ENCODE measurements around the gene RAB3GAP1.
"Not testable (repeated sequence)": the region's sequence is repeated elsewhere in the genome, so short reads cannot be mapped to it uniquely, and the experiment has no call there.

The RAB3GAP1 gene

GRCh38 chr2:135052042-135052876 lies at the start of gene RAB3GAP1:
Gene RAB3GAP1, plus strand, starts transcription at chr2:135052292. Its CDS starts 16 bp downstream, at chr2:135052308.
- DNase-seq: peak; percentile 44

DNA sequence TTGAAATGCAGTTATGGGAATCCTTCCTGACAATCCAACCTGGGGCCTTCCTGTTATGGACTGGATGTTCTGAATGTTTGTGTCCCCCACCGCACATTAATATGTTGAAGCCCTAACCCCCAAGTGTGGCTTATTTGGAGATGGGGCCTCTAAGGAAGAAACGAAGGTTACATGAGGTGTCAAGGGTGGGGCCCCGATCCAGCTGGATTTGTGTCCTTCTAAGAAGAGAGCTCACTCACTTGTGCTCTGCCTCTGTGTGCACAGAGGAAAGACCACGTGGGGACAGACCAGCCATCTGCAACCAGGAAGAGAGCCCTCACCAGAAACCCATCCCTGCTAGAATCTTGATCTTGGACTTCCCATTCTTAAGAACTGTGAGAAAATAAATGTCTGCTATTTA lies 49.3 kb upstream of the RAB3GAP1 start:
- DNase-seq: no peak

DNA sequence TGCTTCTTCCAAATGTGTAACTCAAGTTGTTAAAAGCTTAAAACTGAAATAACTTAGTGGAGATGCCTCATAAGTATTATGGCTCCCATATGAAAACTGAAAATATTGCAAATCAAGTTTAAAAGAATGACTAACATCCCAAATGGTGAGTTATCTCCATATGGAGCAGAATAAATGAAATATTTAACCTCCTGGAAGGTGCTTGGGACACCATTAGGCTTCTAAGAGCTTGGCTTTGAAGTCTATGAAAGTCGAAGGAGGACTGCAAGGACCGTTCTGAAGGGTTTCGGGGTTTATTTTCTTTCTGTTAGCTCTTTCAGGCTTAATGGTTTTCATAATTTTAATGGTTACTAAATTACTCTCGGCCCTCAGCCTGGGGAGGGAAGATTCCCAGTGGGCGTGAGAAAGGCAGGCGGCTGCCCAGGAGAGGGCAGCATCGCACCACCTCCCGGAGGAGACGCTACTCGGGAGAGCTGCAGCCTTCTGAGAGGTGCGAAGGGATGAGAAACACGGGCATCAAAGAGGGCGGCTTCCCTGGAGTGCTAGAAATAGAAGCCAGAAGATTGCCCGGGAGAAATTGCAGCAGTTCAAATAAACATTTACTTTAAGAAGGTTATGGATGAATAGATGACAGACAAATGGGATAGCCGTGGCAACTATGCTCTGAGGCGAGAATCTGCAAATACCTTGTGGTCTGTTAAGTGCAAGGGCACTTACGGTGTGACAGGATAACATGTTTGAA lies 47.9 kb upstream of the RAB3GAP1 start:
- no peak for DNase-seq

GRCh38 chr2:135005753-135006152 lies 46.3 kb upstream of the RAB3GAP1 start:
- DNase-seq: no peak

- no peak for DNase-seq
Observed at GRCh38 chr2:135009339-135009738, 42.8 kb upstream of the RAB3GAP1 start.

DNA sequence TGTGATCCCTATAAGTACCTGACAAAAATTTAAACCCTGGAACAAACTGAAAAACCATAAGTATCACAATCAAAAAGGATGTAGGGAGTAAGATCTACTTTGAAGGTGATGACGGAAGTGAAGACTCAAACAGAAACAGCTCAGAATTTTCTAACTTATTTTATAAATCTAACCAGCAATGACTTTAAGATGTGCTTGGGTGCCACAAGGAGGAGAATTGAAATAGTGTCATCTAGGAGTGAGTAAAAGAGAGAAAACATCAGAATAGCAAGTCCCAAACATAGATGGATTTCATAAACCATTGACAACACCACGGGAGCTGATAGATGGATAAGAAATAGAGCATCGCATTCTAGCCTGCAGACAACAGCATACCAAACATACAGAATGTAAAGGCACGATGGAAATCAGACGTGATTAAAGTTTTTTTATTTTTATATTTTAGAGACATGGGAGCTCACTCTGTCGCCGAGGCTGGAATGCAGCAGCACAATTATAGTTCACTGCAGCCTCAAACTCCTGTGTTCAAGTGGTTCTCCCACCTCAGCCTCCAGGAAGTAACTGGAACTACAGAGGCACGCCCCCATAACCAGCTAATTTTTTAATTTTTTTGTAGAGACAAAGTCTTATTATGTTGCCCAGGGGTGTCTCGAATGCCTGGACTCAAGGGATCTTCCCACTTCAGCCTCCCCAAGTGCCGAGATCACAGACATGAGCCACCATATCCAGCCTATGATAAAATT lies 41.7 kb upstream of the RAB3GAP1 start:
- DNase-seq: no peak

DNA sequence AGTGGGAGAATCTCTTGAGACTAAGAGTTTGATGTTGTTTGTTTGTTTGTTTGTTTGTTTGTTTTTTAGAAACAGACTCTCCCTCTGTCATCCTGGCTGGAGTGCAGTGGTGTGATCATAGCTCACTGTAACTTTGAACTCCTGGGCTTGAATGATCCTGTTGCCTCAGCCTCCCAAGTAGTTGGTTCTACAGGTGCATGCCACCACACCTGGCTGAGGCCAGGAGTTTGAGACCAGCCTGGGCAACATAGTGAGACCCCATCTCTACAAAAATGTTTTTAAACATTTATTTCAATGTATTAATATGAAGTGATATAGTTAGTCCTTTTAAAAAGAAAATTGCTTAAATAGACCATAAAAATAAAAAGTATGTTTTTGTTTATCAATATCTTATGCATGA lies 40.5 kb upstream of the RAB3GAP1 start:
- DNase-seq: no peak

GRCh38 chr2:135021618-135022017 lies 30.5 kb upstream of the RAB3GAP1 start:
- DNase-seq: no peak

DNA sequence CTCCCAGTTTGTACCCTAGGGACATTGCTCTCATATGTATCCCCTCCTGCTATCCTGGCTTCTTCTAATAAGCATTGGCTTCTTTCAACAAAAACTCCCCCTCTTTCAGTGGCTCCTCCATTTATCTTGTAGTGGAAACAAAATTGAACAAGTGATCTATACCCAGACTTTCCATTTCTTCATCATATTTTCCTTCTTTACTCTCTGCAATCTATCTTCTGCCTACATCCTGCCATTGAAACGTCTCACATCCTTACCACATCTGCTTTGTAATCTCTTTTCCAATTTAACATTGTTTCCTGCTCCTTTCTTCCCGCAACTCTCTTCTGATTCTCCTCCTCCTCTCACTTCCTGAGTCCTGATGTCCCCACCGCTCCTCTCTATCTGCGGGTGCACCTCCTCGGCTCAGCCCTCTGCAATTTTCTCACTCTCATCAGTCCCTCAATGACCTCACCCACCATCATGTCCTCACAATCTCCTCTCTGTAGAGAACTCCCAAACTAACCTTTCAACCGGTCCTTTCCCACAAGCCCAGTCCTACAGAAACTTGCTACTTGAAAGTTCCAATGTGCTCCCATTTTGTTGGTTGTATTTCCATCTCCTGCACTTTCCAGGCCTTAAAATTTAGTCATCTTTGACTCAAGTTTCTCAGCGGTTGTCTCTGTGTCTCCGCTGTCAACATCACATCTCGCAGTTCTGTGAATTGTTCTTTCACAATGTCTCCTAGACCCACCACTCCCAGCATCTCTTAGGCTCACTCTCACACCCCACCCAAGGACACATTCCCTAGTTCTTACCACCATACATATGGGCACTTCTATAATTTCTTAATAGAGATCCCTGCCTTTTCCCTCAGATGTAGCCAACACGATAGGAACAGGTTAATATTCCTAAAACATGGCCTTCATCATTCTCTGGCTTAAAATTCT lies 28.9 kb upstream of the RAB3GAP1 start:
- DNase-seq: no peak

DNA sequence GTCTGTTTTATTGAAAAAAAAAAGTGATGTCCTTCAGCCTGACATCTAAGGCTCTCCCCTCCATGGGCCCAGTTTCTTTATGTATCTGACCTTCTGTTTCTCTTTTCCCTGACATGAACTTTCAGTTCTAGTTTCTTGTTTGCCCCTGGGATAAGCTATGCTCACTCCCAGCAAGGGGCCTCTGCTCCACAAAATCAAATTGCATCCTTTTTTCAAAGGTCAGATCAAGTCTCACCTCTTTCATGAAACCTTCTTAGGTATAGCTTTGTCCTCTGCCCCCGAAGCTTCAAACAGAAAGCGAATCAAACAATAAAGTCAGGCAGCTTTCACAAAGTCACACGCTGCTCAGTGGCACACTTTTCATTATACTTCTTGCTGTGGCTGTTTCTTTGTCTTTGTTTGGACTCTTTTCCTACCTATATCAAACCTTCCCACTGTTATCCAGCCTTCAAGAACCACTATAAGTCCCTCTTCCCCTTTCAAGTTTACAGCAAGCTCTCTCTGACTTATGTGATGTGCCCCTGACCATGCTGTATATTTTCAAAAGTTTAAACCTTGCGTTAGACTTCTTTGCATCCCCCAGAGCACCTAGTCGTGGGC lies 28.1 kb upstream of the RAB3GAP1 start:
- DNase-seq: no peak

DNA sequence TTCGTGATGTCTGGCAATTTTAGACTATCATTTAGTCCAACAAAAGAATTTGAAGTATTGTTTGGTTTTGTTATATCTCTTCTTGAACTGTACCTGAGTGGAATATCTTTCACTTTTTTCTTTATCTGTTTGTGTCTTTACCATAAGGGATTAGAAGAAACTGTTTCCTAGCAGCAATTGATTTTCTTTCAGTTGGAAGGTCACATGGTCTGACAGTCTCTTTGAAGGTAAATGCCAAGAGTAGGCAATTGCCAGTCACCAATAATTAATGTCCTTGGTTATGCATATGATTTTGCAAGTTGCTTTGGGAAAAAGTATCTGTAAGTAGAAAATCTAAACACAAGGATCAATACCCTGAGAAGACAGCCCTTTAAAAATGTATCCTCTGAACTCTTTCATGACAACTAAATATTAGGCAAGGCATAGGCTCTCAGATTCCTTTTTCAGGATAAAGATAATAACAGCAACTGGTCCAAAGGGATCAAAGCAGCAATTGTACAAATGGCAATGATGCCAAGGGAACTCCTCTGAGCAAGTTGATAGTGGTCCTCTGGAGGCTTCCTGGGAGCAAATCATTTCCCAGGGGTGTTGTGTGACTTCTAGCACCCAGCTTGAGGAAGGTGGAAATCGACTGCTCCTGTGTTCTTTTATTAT lies 22.5 kb upstream of the RAB3GAP1 start:
- DNase-seq: no peak

DNA sequence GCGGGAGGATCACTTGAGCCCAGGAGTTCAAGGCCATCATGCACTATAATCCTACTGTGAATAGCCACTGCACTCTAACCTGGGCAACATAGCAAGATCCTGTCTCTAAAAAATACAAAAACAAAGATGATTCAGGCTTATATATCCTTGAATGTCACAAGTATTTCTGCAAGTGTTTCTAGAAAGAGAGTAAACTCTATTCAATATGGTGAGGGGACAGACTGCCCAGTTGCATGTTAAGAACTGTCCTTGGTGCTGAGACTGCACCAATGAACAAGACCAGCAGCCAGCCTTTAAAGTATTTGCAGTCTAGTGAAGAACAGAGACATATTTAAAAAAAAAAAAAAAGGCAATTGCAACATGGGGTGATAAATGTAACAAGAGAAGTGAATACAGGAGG lies 21.3 kb upstream of the RAB3GAP1 start:
- DNase-seq: no peak

- DNase-seq: not testable (repeated sequence)
Observed at GRCh38 chr2:135033216-135033615, 18.9 kb upstream of the RAB3GAP1 start.

- no peak for DNase-seq
Observed at GRCh38 chr2:135037831-135038230, 14.3 kb upstream of the RAB3GAP1 start.

DNA sequence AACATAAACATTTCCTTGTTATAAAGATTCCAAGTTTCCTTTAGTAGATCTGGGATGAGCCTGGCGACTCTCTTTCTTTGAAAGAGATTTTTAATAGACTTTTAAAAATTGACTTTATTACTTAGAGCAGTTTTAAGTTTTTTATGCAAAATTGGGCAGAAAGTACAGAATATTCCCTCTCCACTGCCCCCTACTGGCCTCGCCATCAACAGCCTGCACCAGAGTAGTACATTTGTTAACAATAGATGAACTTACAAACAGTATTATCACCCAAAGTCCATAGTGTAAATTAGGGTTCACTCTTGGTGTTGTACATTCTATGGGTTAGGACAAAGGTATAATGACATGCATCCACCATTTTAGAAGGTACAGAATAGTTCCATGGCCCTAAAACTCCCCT lies 8.7 kb upstream of the RAB3GAP1 start:
- DNase-seq: no peak

DNA sequence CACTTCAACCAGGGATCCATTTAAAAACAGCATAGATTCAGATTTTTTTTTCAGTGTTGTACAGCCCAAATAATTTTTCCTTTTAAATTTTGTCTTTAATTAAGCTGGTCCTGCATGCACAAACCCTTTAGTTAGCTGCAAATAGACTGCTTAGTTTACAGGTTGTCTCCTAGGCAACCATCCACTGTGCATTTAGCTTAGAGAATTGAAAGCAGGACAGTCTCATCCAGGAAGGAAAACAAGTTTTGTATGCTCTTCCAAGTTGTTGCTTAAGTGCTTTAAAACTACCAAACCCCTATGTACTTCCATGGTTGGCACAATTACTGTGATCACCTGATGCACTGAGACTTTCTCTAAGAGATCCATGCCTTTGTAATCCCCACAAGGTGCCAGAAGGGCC lies 4.8 kb upstream of the RAB3GAP1 start, which contains the start of gene MAP3K19:
Gene MAP3K19, minus strand, starts transcription at position 148 of the 400 bp plus-strand sequence. CDS start 22,800 bp downstream, outside the sequence.
- DNase-seq: no peak

DNA sequence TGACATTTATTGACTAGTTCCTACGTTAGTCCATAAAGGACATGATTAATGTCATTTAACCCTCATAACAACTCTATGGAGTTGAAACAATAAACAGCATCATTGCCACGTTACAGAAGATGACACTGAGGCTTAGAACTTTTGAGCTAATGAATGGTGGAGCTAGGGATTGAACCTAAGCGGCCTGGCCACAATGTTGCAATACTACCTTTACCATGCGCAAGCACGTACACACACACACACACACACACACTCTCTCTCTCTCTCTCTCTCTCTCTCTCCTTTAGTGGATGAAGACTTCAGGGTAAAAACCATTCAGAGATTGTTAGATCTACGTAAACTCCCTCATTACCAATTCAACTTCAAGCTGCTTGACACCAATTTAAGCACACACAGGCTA lies 4.0 kb upstream of the RAB3GAP1 start:
- DNase-seq: no peak

DNA sequence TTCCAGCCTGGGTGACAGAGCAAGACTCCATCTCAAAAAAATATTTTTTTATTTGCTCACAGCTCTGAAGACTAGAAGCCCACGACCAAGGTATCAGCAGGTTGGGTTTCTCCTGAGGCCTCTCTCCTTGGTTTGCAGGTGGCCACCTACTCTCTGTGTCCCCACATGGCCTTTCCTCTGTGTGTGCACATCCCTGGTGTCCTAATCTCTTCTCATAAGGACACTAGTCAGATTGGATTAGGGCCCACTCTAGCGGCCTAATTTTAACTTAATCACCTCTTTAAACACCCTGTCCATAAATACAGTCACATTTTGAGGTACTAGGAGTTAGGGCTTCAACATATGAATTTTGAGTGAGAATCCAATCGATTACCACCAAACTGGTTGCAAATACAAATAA lies 2.0 kb upstream of the RAB3GAP1 start:
- DNase-seq: peak; percentile 51

GRCh38 chr2:135050684-135051083 lies 1.4 kb upstream of the RAB3GAP1 start:
- DNase-seq: no peak

DNA sequence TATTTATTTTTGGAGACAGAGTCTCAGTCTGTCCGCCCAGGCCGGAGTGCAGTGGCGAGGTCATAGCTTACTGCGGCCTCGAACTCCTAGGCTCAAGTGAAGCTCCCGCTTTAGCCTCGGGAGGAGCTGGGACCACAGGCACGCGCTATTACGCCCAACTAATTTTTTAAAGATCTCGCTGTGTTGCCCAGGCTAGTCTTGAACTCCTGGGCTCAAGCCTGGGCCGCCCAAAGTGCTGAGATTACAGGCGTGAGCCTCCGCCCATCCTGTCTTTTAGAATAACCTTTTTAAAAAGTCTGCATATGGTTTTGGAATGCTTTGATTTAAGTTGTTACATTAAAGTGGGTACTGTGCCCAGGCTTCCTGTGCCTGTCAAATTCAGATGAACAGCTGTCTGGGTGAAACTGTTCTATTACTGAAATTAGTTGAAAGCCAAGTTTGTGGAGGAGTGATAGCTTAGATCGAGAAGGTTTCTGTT lies 944 bp downstream of the RAB3GAP1 start:
- DNase-seq: no peak

DNA sequence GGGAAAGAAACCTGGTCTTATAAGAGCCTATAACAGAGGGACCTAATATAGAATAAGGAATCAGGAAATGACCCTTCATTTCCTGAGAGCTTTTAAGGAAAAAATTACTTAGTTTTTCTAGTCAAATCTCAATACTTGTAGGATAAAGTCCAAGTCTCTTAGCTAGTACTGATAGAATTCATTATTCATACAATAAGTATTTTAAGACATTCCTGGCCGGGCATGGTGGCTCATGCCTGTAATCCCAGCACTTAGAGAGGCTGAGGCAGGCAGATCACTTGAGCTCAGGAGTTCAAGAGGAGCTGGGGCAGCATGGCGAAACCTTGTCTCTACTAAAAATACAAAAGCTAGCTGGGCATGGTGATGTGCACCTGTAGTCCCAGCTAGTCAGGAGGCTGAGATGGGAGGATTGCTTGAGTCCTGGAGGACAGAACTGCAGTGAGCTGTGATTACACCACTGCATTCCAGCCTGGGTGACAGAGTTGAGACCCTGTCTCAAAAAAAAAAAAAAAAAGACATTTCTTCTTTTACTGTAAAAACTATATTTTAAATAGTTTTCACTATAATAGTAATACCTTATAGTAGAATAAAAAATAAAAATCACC lies 3.2 kb downstream of the RAB3GAP1 start:
- DNase-seq: no peak

All from NCI-H524 treated with DMSO at 0.1 percent for 48 hours (cell line).